H9 (cell line): ENCODE measurements around the gene NCOA6. TPM values are rescaled to one million over a fixed set of nuclear protein-coding genes. Genes with fewer than 3 reads are reported as not detected.

ENCODE experiments used
- DNase-seq: peaks from one replicate; pipeline ENCODE4 v3.0.0-alpha.2; 2017
- H2AFZ ChIP-seq: one replicate; pipeline ENCODE4 v1.6.1; 2013; ENCODE audit warnings: mild to moderate bottlenecking, low read length, control low read depth, moderate library complexity
- H2AK5ac ChIP-seq: 2 replicates; pipeline ENCODE4 v1.6.1; 2013; ENCODE audit warnings: low read length, control low read depth, mixed read lengths; ENCODE audit not compliant: insufficient read length
- H2BK120ac ChIP-seq: one replicate; pipeline ENCODE4 v1.6.1; 2013; ENCODE audit warnings: low read depth, mild to moderate bottlenecking, low read length, control low read depth, inconsistent platforms; ENCODE audit not compliant: poor library complexity, severe bottlenecking
- H2BK12ac ChIP-seq: 2 replicates; pipeline ENCODE4 v1.6.1; 2013; ENCODE audit warnings: low read length, control low read depth, mixed read lengths, low read depth; ENCODE audit not compliant: insufficient read length
- H2BK15ac ChIP-seq: 2 replicates; pipeline ENCODE4 v1.6.1; 2013; ENCODE audit warnings: low read depth, low read length, control low read depth
- H2BK20ac ChIP-seq: one replicate; pipeline ENCODE4 v1.6.1; 2013; ENCODE audit warnings: low read depth, mild to moderate bottlenecking, low read length, control low read depth, inconsistent platforms; ENCODE audit not compliant: poor library complexity, severe bottlenecking
- H2BK5ac ChIP-seq: 2 replicates; pipeline ENCODE4 v1.6.1; 2013; ENCODE audit warnings: low read length, control low read depth, mixed read lengths; ENCODE audit not compliant: insufficient read length
- H3K14ac ChIP-seq: 2 replicates; pipeline ENCODE4 v1.6.1; 2013; ENCODE audit warnings: low read length, control low read depth; ENCODE audit not compliant: insufficient read depth
- H3K18ac ChIP-seq: 2 replicates; pipeline ENCODE4 v1.6.1; 2013; ENCODE audit warnings: low read depth, mild to moderate bottlenecking, mixed read lengths, low read length, control low read depth; ENCODE audit not compliant: insufficient read length
- H3K23ac ChIP-seq: 2 replicates; pipeline ENCODE4 v1.6.1; 2013; ENCODE audit warnings: low read length, control low read depth, mixed read lengths, low read depth; ENCODE audit not compliant: insufficient read length
- H3K23me2 ChIP-seq: 2 replicates; pipeline ENCODE4 v1.6.1; 2013; ENCODE audit warnings: low read depth, mild to moderate bottlenecking, mixed read lengths, low read length, control low read depth; ENCODE audit not compliant: insufficient read length, poor library complexity, severe bottlenecking
- H3K27ac ChIP-seq: 2 replicates; pipeline ENCODE4 v1.5.1; 2013; ENCODE audit warnings: low read length, control low read depth, mixed read lengths, low read depth; ENCODE audit not compliant: insufficient read length
- H3K27me3 ChIP-seq: 2 replicates; pipeline ENCODE4 v1.6.1; 2013; ENCODE audit warnings: low read length, control low read depth, inconsistent platforms; ENCODE audit not compliant: insufficient read depth
- H3K4ac ChIP-seq: 2 replicates; pipeline ENCODE4 v1.6.1; 2013; ENCODE audit warnings: low read depth, mild to moderate bottlenecking, control low read depth, inconsistent platforms, low read length, moderate library complexity
- H3K4me1 ChIP-seq: 2 replicates; pipeline ENCODE4 v1.6.1; 2013; ENCODE audit warnings: low read length, control low read depth, inconsistent platforms; ENCODE audit not compliant: insufficient read depth
- H3K4me2 ChIP-seq: 2 replicates; pipeline ENCODE4 v1.6.1; 2013; ENCODE audit warnings: low read length, control low read depth, mixed read lengths; ENCODE audit not compliant: insufficient read length, insufficient read depth
- H3K56ac ChIP-seq: 2 replicates; pipeline ENCODE4 v1.6.1; 2013; ENCODE audit warnings: low read depth, mild to moderate bottlenecking, mixed read lengths, low read length, control low read depth; ENCODE audit not compliant: insufficient read length
- H3K79me1 ChIP-seq: 2 replicates; pipeline ENCODE4 v1.6.1; 2013; ENCODE audit warnings: low read depth, mild to moderate bottlenecking, moderate library complexity, low read length, control low read depth, inconsistent platforms; ENCODE audit not compliant: insufficient read depth, poor library complexity, severe bottlenecking
- H3K79me2 ChIP-seq: 2 replicates; pipeline ENCODE4 v1.6.1; 2013; ENCODE audit warnings: low read length, control low read depth, inconsistent platforms; ENCODE audit not compliant: insufficient read depth
- H3K9ac ChIP-seq: 2 replicates; pipeline ENCODE4 v1.6.1; 2013; ENCODE audit warnings: low read length, control low read depth, mixed read lengths; ENCODE audit not compliant: insufficient read length; ENCODE audit errors: extremely low read depth
- H3K9me3 ChIP-seq: one replicate; pipeline ENCODE4 v1.6.1; 2013; ENCODE audit warnings: low read depth, low read length, inconsistent platforms; ENCODE audit not compliant: control insufficient read depth
- H3T11ph ChIP-seq: one replicate; pipeline ENCODE4 v1.6.1; 2013; ENCODE audit warnings: mild to moderate bottlenecking, low read length, control low read depth, inconsistent platforms
- H4K20me1 ChIP-seq: one replicate; pipeline ENCODE4 v1.6.1; 2013; ENCODE audit not compliant: control insufficient read depth, insufficient read length, insufficient read depth
- H4K5ac ChIP-seq: 2 replicates; pipeline ENCODE4 v1.6.1; 2013; ENCODE audit warnings: low read depth, mild to moderate bottlenecking, mixed read lengths, low read length, control low read depth; ENCODE audit not compliant: insufficient read length
- H4K8ac ChIP-seq: replicated peaks from 2 replicates; pipeline ENCODE4 v1.6.1; 2013; ENCODE audit warnings: low read length, control low read depth, mixed read lengths, low read depth; ENCODE audit not compliant: insufficient read length
- H4K91ac ChIP-seq: 2 replicates; pipeline ENCODE4 v1.6.1; 2013; ENCODE audit warnings: low read depth, mild to moderate bottlenecking, moderate library complexity, mixed read lengths, low read length, control low read depth; ENCODE audit not compliant: insufficient read length
- H3K27ac Mint-ChIP-seq, 3 experiments: 2 replicates in 2 of 3; 3 replicates in 1 of 3; pipeline ENCODE4 v1.8.0; 2020 to 2021; ENCODE audit warnings: mixed read lengths in 3 of 3, mild to moderate bottlenecking in 1 of 3, moderate library complexity in 1 of 3
- H3K27me3 Mint-ChIP-seq: 2 replicates; pipeline ENCODE4 v1.8.0; 2021; ENCODE audit warnings: low read depth, mild to moderate bottlenecking, moderate library complexity, mixed read lengths
- H3K36me3 Mint-ChIP-seq, 3 experiments: 2 replicates in 2 of 3; 3 replicates in 1 of 3; pipeline ENCODE4 v1.8.0; 2020 to 2021; ENCODE audit warnings: low read depth in 3 of 3, mixed read lengths in 3 of 3; ENCODE audit not compliant: insufficient read depth in 1 of 3
- H3K4me1 Mint-ChIP-seq, 2 experiments: 2 replicates each; pipeline ENCODE4 v1.8.0; 2020; ENCODE audit warnings: mixed read lengths in 2 of 2
- H3K4me3 Mint-ChIP-seq, 2 experiments: 2 replicates in 1 of 2; 3 replicates in 1 of 2; pipeline ENCODE4 v1.8.0; 2020 to 2021; ENCODE audit warnings: mild to moderate bottlenecking in 2 of 2, mixed read lengths in 2 of 2, moderate library complexity in 1 of 2
- H3K9me3 Mint-ChIP-seq, 2 experiments: 2 replicates in 1 of 2; 3 replicates in 1 of 2; pipeline ENCODE4 v1.8.0; 2020; ENCODE audit warnings: mild to moderate bottlenecking in 2 of 2, mixed read lengths in 2 of 2, moderate library complexity in 1 of 2
- CTCF ChIP-seq: fragments of 200-600 bp; sonication (generic); conservative IDR thresholded peaks from 3 replicates; pipeline ENCODE4 v1.8.0; 2021; ENCODE audit warnings: antibody characterized with exemption, mild to moderate bottlenecking
- WGBS: extraction: QIAGEN DNeasy Blood & Tissue Kit; methylation state at CpG from one replicate; pipeline ENCODE4 v1.1.7; 2013; ENCODE audit warnings: missing lambda C conversion rate, low lambda C conversion rate, mixed read lengths; ENCODE audit not compliant: insufficient read length; ENCODE audit errors: extremely low coverage; 5-methylcytosine and 5-hydroxymethylcytosine counted together
- total RNA-seq: library from RNA; stranded (reverse); gene quantifications from 2 replicates; pipeline ENCODE4 v1.2.1, GENCODE V29; 2021

The NCOA6 gene
- total RNA-seq, 1 experiment from 2014 or later: 23.9 TPM

- Histone ChIP-seq H2BK15ac (no peak overlapping the region), H3K27ac (no peak overlapping the region), H3K23ac (no peak overlapping the region), H3K27me3 (no peaks in the 10 kb centered on the region), H3K4ac (no peak overlapping the region), H3K56ac (no peak overlapping the region), H2BK5ac (no peak overlapping the region), H3K9ac (no peak overlapping the region), H2AFZ (no peak overlapping the region), H4K8ac (no peak overlapping the region), H3K4me2 (no peak overlapping the region), H3K23me2 (no peaks in the 10 kb centered on the region), H3K79me1 (no peaks in the 10 kb centered on the region), H2AK5ac (no peak overlapping the region), H3K9me3 (no peaks in the 10 kb centered on the region), H4K20me1 (no peaks in the 10 kb centered on the region), H3K14ac (no peak overlapping the region), H2BK120ac (no peak overlapping the region), H2BK12ac (no peak overlapping the region), H3T11ph (no peak overlapping the region), H4K91ac (no peak overlapping the region), H4K5ac (no peak overlapping the region), H3K79me2 (no peaks in the 10 kb centered on the region; the same call in 1 of the 2 replicates), H2BK20ac (no peak overlapping the region), H3K4me1 (no peaks in the 10 kb centered on the region), H3K18ac (no peak overlapping the region)
- H3K27ac Mint-ChIP-seq: peak overlapping the region in 2 of 3 experiments; percentile 31 to 87; a peak in 2 of 7 replicates
- no peak overlapping the region for H3K4me3 Mint-ChIP-seq
- TF ChIP-seq CTCF: no peak
- WGBS: no CpG with 5 or more reads among the region's 3 CpGs
- DNase-seq: no peak
- H3K4me1 Mint-ChIP-seq: peaks cover 7% of the 10 kb centered on the region in 2 experiments
- H3K27me3 Mint-ChIP-seq: no peaks in the 10 kb centered on the region
- peaks cover 0 to 4% (median 0%) of the 10 kb centered on the region in 3 experiments; a peak in 3 of 7 replicates for H3K36me3 Mint-ChIP-seq
- H3K9me3 Mint-ChIP-seq: peaks cover 0 to 3% of the 10 kb centered on the region in 2 experiments; a peak in 1 of 5 replicates
Observed at GRCh38 chr20:34798328-34798727, 27.1 kb downstream of the NCOA6 start.
